Thyroid gland (tissue), 4 donors: ENCODE data around the gene TXNL4A. TPM values are rescaled to one million over a fixed set of nuclear protein-coding genes. Genes with fewer than 3 reads are reported as not detected.

Experiments
- DNase-seq, 2 donors: peaks; one replicate each; pipeline ENCODE4 v3.0.0-alpha.2; 2019
- H3K27ac ChIP-seq, 3 donors: fragments of 200-600 bp; sonication (generic); 1 replicate in 2 of 3; 2 replicates in 1 of 3; pipeline ENCODE4 v1.5.1; 2016 to 2019; ENCODE audit warnings: mild to moderate bottlenecking in 1 of 3, moderate library complexity in 1 of 3
- H3K27me3 ChIP-seq: fragments of 200-600 bp; sonication (generic); one replicate; pipeline ENCODE4 v1.5.1; 2019
- H3K36me3 ChIP-seq, 2 donors: fragments of 200-600 bp; sonication (generic); one replicate each; pipeline ENCODE4 v1.5.1; 2016 to 2019
- H3K4me1 ChIP-seq, 2 donors: fragments of 200-600 bp; sonication (generic); one replicate each; pipeline ENCODE4 v1.5.1; 2017 to 2019
- H3K4me3 ChIP-seq, 3 donors: fragments of 200-600 bp; sonication (generic); replicated peaks in 1 of 3; 1 replicate in 2 of 3; 2 replicates in 1 of 3; pipeline ENCODE4 v1.5.1; 2016; ENCODE audit warnings: mild to moderate bottlenecking in 1 of 3
- H3K9me3 ChIP-seq: fragments of 200-600 bp; sonication (generic); one replicate; pipeline ENCODE4 v1.5.1; 2017
- POLR2A ChIP-seq, 2 donors: fragments of 450-650 bp; IDR thresholded peaks; one replicate each; pipeline ENCODE4 v1.6.1; 2017; ENCODE audit warnings: antibody characterized with exemption in 2 of 2, mild to moderate bottlenecking in 2 of 2, moderate library complexity in 1 of 2
- WGBS, 2 donors: methylation state at CpG; one replicate each; pipeline ENCODE4 v1.1.5; 2017; 5-methylcytosine and 5-hydroxymethylcytosine counted together
- intact Hi-C: fragments of 100-400 bp; cut with DNase I; formaldehyde crosslinking; loops from one replicate; pipeline ENCODE4 v1.15.1; 2023
- total RNA-seq, 4 donors: library from RNA; depleted of rRNA; stranded (reverse); fragments of >200 nt; gene quantifications; one replicate each; pipeline ENCODE4 v1.2.3, GENCODE V29; 2016
- TF ChIP-seq, protein P1 (sequence below), 6 experiments: fragments of 200-600 bp in 3 of 6; fragments of 450-650 bp in 3 of 6; sonication (generic) in 3 of 6; IDR thresholded peaks; one replicate each; pipeline ENCODE4 v1.5.1; 2016 to 2019; ENCODE audit warnings: antibody characterized with exemption in 6 of 6, mild to moderate bottlenecking in 2 of 6, inconsistent platforms in 1 of 6, moderate library complexity in 1 of 6

The TXNL4A gene
- total RNA-seq, 4 donors from 2014 or later = 22.9 to 37.4 (median 30.2) TPM

DNA sequence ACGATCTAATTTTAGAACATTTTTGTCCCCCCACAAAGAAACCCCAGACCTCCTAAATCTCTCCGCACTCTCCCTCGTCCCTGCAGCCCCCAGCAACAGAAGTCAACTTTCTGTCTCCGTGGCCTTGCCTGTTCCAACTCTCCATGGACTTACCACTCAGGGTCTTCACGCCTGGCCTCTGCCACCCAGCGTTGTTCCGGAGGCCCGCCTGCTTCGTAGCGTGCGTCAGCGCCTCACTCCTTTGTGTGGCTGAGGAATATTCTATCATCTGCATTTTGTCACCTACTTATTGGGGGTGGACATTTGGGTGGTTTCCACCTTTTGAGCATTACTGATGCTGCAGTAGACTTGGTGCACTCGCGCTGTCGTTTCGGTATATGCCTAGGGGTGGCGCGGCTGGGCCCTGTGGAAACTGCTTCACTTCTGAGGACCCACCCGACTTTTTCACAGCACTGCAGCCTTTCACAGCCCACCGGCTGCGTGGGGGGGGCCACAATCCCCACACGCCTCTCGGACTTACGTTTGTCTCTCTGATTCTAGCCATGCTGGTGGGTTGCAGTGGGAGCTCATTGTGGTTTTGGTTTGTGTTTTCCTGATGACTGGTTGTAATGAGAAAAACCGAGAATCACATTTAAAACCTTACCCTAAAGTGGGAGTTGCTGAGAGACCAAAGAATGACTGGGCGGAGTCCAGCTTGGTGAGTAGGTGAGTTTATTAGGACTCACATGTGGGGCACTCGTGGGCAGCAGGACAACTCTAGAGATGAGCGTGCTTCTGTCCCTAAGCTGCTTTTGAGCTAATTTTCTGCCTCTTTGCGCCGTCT is 25.3 kb downstream of the TXNL4A start:
- Histone ChIP-seq H3K9me3 (no peaks in the 10 kb centered on the region), H3K4me3 (no peak overlapping the region), H3K27ac (peak overlapping the region in 2 of 3 donors; percentile 73 to 75), H3K36me3 (no peaks in the 10 kb centered on the region), H3K27me3 (no peaks in the 10 kb centered on the region), H3K4me1 (peaks cover 21 to 46% of the 10 kb centered on the region in 2 donors)
- WGBS, 2 donors = 85 to 91% methylated on average over 24 to 29 of the region's 30 CpGs
- no peak for TF ChIP-seq POLR2A (IDR thresholded peaks at IDR 0.05)
- TF ChIP-seq, protein P1, sequence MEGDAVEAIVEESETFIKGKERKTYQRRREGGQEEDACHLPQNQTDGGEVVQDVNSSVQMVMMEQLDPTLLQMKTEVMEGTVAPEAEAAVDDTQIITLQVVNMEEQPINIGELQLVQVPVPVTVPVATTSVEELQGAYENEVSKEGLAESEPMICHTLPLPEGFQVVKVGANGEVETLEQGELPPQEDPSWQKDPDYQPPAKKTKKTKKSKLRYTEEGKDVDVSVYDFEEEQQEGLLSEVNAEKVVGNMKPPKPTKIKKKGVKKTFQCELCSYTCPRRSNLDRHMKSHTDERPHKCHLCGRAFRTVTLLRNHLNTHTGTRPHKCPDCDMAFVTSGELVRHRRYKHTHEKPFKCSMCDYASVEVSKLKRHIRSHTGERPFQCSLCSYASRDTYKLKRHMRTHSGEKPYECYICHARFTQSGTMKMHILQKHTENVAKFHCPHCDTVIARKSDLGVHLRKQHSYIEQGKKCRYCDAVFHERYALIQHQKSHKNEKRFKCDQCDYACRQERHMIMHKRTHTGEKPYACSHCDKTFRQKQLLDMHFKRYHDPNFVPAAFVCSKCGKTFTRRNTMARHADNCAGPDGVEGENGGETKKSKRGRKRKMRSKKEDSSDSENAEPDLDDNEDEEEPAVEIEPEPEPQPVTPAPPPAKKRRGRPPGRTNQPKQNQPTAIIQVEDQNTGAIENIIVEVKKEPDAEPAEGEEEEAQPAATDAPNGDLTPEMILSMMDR (IDR thresholded peaks at IDR 0.05) = no peak
- intact Hi-C loops = no loop called here
- no peak for DNase-seq

DNA sequence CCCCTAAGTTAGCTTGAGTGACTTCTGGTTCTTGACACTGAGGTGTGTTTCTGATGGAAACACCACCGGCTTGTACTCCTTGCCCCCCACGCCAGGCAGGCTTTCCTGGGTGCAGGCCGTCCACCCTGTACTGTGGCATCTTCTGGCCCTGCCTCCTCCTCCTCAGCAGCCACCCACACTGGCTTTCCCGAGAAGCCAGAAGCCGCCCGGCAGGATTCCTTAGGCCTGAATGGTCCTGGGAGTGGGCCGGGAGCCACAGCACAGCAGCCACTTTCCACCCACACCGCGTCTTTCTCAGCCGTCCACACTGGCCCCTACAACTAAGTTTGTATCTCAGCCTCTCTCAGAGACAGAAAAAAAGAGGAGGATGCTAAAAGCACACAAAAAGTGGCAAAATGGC is 26.1 kb downstream of the TXNL4A start:
- DNase-seq = peak; percentile 85 to 87
- Histone ChIP-seq H3K9me3 (no peaks in the 10 kb centered on the region), H3K27ac (peak overlapping the region in 2 of 3 donors; percentile 73 to 75), H3K4me1 (peaks cover 21 to 46% of the 10 kb centered on the region in 2 donors), H3K36me3 (no peaks in the 10 kb centered on the region), H3K27me3 (no peaks in the 10 kb centered on the region), H3K4me3 (no peak overlapping the region)
- peak in 1 of 2 donors; percentile 31 for TF ChIP-seq POLR2A (IDR thresholded peaks at IDR 0.05)
- TF ChIP-seq, protein P1 (IDR thresholded peaks at IDR 0.05) = no peak
- WGBS, 2 donors = 22 to 43% methylated on average over 10 of the region's 10 CpGs
- intact Hi-C loops = no loop called here

DNA sequence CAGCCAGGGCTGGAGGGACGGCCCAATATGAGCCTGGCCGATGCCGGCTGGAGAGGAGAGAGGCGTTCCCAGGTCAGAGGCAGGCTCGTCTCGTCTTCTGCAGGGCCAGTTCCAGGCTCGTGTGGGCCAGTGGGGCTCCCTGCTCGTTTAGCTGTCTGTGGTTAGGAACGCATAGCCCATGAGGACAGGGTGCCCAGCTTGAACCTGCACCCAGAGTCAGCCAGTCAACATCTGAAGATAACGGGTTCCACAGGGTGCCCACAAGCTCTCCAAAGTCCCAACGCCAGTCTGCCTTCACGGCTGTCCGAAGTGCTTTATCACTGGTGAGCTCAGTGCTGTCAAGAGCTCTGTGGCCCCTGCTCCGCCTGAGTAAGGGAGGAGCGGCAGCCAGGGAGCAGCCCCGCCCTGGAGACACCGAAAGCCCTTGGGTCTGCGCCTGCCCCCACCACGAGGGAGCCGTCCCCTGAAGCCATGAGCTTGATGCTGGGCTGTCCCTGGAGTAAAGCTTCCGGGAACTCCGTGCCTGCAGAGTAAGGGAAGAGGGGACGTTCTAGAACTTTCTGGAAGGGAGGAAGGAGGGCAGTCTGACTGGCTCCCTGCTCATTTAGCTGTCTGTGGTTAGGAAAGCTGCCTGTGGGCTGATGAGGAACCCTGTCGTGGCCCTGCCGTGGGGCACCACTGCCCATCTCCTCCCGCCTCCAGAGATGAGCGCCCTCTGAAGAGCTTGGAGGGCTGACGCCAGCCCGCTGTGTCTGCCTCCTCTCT is 26.7 kb downstream of the TXNL4A start:
- Histone ChIP-seq H3K27ac (peak overlapping the region in 2 of 3 donors; percentile 73 to 75), H3K9me3 (no peaks in the 10 kb centered on the region), H3K4me1 (peaks cover 21 to 46% of the 10 kb centered on the region in 2 donors), H3K4me3 (no peak overlapping the region), H3K36me3 (no peaks in the 10 kb centered on the region), H3K27me3 (no peaks in the 10 kb centered on the region)
- TF ChIP-seq, protein P1 (IDR thresholded peaks at IDR 0.05) = no peak
- no peak for TF ChIP-seq POLR2A (IDR thresholded peaks at IDR 0.05)
- peak; percentile 45 to 48 for DNase-seq
- intact Hi-C loops = no loop called here
- WGBS, 2 donors = 47 to 57% methylated on average over 17 to 28 of the region's 29 CpGs

DNA sequence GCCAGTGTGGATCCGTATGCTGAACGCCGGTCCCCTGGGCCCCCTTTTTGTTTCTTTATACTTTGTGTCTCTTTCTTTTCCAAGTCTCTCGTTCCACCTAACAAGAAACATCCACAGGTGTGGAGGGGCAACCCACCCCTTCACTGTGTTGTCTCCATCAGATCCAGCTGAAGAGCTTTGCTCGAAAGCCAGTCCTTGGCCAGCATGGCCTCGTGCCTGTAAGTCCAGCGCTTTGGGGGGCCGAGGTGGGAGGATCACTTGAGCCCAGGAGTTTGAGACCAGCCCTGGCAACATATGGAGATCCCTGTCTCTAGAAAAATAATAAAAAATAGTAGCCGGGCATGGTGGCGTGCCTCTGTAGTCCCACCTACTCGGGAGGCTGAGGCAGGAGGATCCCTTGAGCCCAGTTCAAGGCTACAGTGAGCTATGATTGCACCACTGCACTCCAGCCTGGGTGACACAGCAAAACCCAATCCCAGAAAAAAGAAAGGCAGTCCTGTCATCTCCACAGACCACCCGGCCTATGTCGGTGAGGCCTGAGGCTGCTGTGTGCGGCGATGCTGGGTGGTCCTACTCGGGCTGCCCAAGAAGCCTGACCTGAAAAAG is 27.3 kb downstream of the TXNL4A start:
- peak overlapping the region in 2 of 3 donors; percentile 73 to 75 for H3K27ac ChIP-seq
- H3K36me3 ChIP-seq = no peaks in the 10 kb centered on the region
- no peak for DNase-seq
- H3K9me3 ChIP-seq = no peaks in the 10 kb centered on the region
- no peak overlapping the region for H3K4me3 ChIP-seq
- WGBS, 2 donors = 81 to 89% methylated on average over 11 to 16 of the region's 16 CpGs
- intact Hi-C loops = no loop called here
- TF ChIP-seq POLR2A (IDR thresholded peaks at IDR 0.05) = no peak
- TF ChIP-seq, protein P1 (IDR thresholded peaks at IDR 0.05) = no peak
- H3K27me3 ChIP-seq = no peaks in the 10 kb centered on the region
- H3K4me1 ChIP-seq = peaks cover 21 to 46% of the 10 kb centered on the region in 2 donors
